B cell (primary cell): ENCODE data around the gene GABRR1. TPM values are rescaled to one million over a fixed set of nuclear protein-coding genes. Genes with fewer than 3 reads are reported as not detected.
"Not testable (repeated sequence)": the region's sequence is repeated elsewhere in the genome, so short reads cannot be mapped to it uniquely, and the experiment has no call there.

Experiments
- ATAC-seq: fragments of 200-7000 bp; cut with Tn5 transposase; one replicate; pipeline ENCODE4 v1.10.0; 2021; ENCODE audit warnings: low read depth, mild to moderate bottlenecking, moderate number of reproducible peaks, moderate library complexity
- CTCF ChIA-PET: fragments of 350-600 bp; sonication (Branson Sonifier 250); formaldehyde crosslinking; loops from one replicate; lab custom pipeline; 2021; ENCODE audit warnings: antibody characterized with exemption, inconsistent platforms; lab: Charles Lee
- POLR2A ChIA-PET: fragments of 350-600 bp; sonication (Branson Sonifier 250); formaldehyde crosslinking; loops from one replicate; lab custom pipeline; 2021; ENCODE audit warnings: antibody characterized with exemption; lab: Charles Lee
- DNase-seq: peaks from one replicate; pipeline ENCODE4 v3.0.0; 2013
- H2AFZ ChIP-seq: 2 replicates; pipeline ENCODE4 v1.6.1; 2012; ENCODE audit warnings: mild to moderate bottlenecking, low read depth, low read length; ENCODE audit not compliant: insufficient read depth, poor library complexity, severe bottlenecking
- H3K27ac ChIP-seq, 2 donors: 1 replicate in 1 of 2; 2 replicates in 1 of 2; pipeline ENCODE4 v1.5.1; 2012 to 2013; ENCODE audit warnings: low read length in 2 of 2, mild to moderate bottlenecking in 2 of 2, moderate library complexity in 1 of 2
- H3K27me3 ChIP-seq, 4 experiments: fragments of 200-600 bp in 1 of 4; sonication (generic) in 1 of 4; replicated peaks in 1 of 4; 1 replicate in 2 of 4; 2 replicates in 2 of 4; pipeline versions ENCODE4 v1.6.1 to v1.7.0; 2013 to 2016; ENCODE audit warnings: low read length in 3 of 4, mild to moderate bottlenecking in 2 of 4, mixed read lengths in 1 of 4, moderate library complexity in 1 of 4; ENCODE audit not compliant: insufficient read depth in 4 of 4, control insufficient read depth in 3 of 4; ENCODE audit errors: control extremely low read depth in 1 of 4
- H3K36me3 ChIP-seq, 2 experiments: replicated peaks in 1 of 2; 1 replicate in 1 of 2; 2 replicates in 1 of 2; pipeline versions ENCODE4 v1.6.1 to v1.7.1; 2013; ENCODE audit warnings: low read length in 1 of 2; ENCODE audit not compliant: insufficient read depth in 2 of 2, control insufficient read depth in 1 of 2; ENCODE audit errors: control extremely low read depth in 1 of 2, extremely low read depth in 1 of 2
- H3K4me1 ChIP-seq, 2 donors: fragments of 200-600 bp in 1 of 2; sonication (generic) in 1 of 2; 1 replicate in 1 of 2; 2 replicates in 1 of 2; pipeline versions ENCODE4 v1.5.1 to v1.6.1; 2013 to 2017; ENCODE audit warnings: low read length in 2 of 2; ENCODE audit not compliant: control insufficient read depth in 2 of 2, insufficient read depth in 2 of 2
- H3K4me2 ChIP-seq: replicated peaks from 2 replicates; pipeline ENCODE3; 2012; ENCODE audit warnings: mild to moderate bottlenecking, low read depth, low read length; ENCODE audit not compliant: poor library complexity, severe bottlenecking
- H3K4me3 ChIP-seq, 5 experiments: fragments of 200-600 bp in 1 of 5; sonication (generic) in 1 of 5; 1 replicate in 3 of 5; 2 replicates in 2 of 5; pipeline versions ENCODE4 v1.5.1 to v1.7.0; 2011 to 2016; ENCODE audit warnings: low read length in 4 of 5, mild to moderate bottlenecking in 4 of 5, low read depth in 2 of 5, control low read depth in 1 of 5, moderate library complexity in 1 of 5; ENCODE audit not compliant: insufficient read depth in 1 of 5; ENCODE audit errors: control extremely low read depth in 1 of 5, extremely low read depth in 1 of 5
- H3K79me2 ChIP-seq: fragments of 200-600 bp; sonication (generic); one replicate; pipeline ENCODE4 v1.6.0; 2016; ENCODE audit warnings: low read length; ENCODE audit not compliant: control insufficient read depth, insufficient read depth
- H3K9ac ChIP-seq: fragments of 200-600 bp; sonication (generic); 2 replicates; pipeline ENCODE4 v1.6.1; 2017; ENCODE audit warnings: mild to moderate bottlenecking, low read length, moderate library complexity
- H3K9me3 ChIP-seq, 3 donors: one replicate each; pipeline versions ENCODE4 v1.6.1 to v1.7.1; 2013; ENCODE audit warnings: low read length in 2 of 3; ENCODE audit not compliant: control insufficient read depth in 2 of 3, insufficient read depth in 1 of 3; ENCODE audit errors: control extremely low read depth in 1 of 3
- H4K20me1 ChIP-seq: 2 replicates; pipeline ENCODE4 v1.6.0; 2012; ENCODE audit warnings: mild to moderate bottlenecking, low read length; ENCODE audit not compliant: insufficient read depth, control insufficient read depth, poor library complexity, severe bottlenecking
- H3K27ac Mint-ChIP-seq: one replicate; pipeline ENCODE4 v1.8.0; 2021; ENCODE audit warnings: mixed read lengths
- H3K27me3 Mint-ChIP-seq: one replicate; pipeline ENCODE4 v1.8.0; 2021; ENCODE audit warnings: mixed read lengths
- H3K4me1 Mint-ChIP-seq: one replicate; pipeline ENCODE4 v1.8.0; 2021; ENCODE audit warnings: mixed read lengths
- H3K4me3 Mint-ChIP-seq: one replicate; pipeline ENCODE4 v1.8.0; 2021; ENCODE audit warnings: mixed read lengths
- H3K9me3 Mint-ChIP-seq: one replicate; pipeline ENCODE4 v1.8.0; 2022; ENCODE audit warnings: mixed read lengths; ENCODE audit not compliant: insufficient read depth
- CTCF ChIP-seq: fragments of 200-600 bp; IDR thresholded peaks from one replicate; pipeline ENCODE4 v1.8.0; 2022; ENCODE audit warnings: antibody characterized with exemption, mild to moderate bottlenecking
- EZH2 ChIP-seq: IDR thresholded peaks from 2 replicates; pipeline ENCODE4 v1.6.1; 2012; ENCODE audit warnings: borderline replicate concordance, low read depth, mild to moderate bottlenecking, moderate library complexity, low read length; ENCODE audit not compliant: insufficient read depth, poor library complexity, severe bottlenecking
- whole genome bisulfite sequencing: methylation state at CpG from one replicate; pipeline ENCODE4 v1.1.5; 2013; ENCODE audit warnings: missing lambda C conversion rate; ENCODE audit not compliant: insufficient coverage; 5-methylcytosine and 5-hydroxymethylcytosine counted together
- intact Hi-C: fragments of 100-400 bp; cut with micrococcal nuclease; formaldehyde crosslinking; loops from one replicate; pipeline ENCODE4 v1.10.0; 2022
- polyA plus RNA-seq: library from polyadenylated mRNA; depleted of rRNA; stranded (reverse); fragments of >200 nt; gene quantifications from 2 replicates; pipeline ENCODE4 v1.2.3, GENCODE V29; 2012
- total RNA-seq, 2 donors: library from RNA; stranded (reverse); fragments of 120-200 nt in 1 of 2; gene quantifications; 1 replicate in 1 of 2; 2 replicates in 1 of 2; pipeline versions ENCODE4 v1.2.3 to v1.2.4, GENCODE V29; 2013 to 2022

The GABRR1 gene
- total and polyA plus RNA-seq, 2 donors (not counting 1 experiment from before 2014, with no cell fraction given), result not detected

- ATAC-seq (no peak), DNase-seq (no peak)
- Mint-ChIP-seq H3K27ac (no peak overlapping the region), H3K4me3 (no peak overlapping the region), H3K27me3 (peaks cover 47% of the 10 kb centered on the region), H3K9me3 (peaks cover 4% of the 10 kb centered on the region), H3K4me1 (peaks cover 16% of the 10 kb centered on the region)
- Histone ChIP-seq H3K36me3 (no peaks in the 10 kb centered on the region), H3K9me3 (peaks cover 0 to 17% (median 0%) of the 10 kb centered on the region in 3 donors), H2AFZ (no peak overlapping the region), H3K79me2 (no peaks in the 10 kb centered on the region), H3K4me1 (peaks cover 7 to 8% of the 10 kb centered on the region in 2 donors), H3K27ac (no peak overlapping the region), H4K20me1 (no peaks in the 10 kb centered on the region), H3K27me3 (peaks cover 0 to 13% (median 2%) of the 10 kb centered on the region in 4 experiments), H3K9ac (no peak overlapping the region), H3K4me2 (no peak overlapping the region), H3K4me3 (no peak overlapping the region)
- intact Hi-C loops, result no loop called here
- POLR2A ChIA-PET, result no interaction called here
- CTCF ChIA-PET, result no interaction called here
- no peak for TF ChIP-seq EZH2
- TF ChIP-seq CTCF, result no peak
Measured at GRCh38 chr6:89237158-89237557, 20.0 kb upstream of the GABRR1 start.

GRCh38 chr6:89233605-89234004, 16.4 kb upstream of the GABRR1 start:
- H2AFZ ChIP-seq, H3K9ac ChIP-seq, H3K4me2 ChIP-seq, H3K36me3 ChIP-seq, H3K4me1 Mint-ChIP-seq, intact Hi-C loops, H3K4me1 ChIP-seq, H3K79me2 ChIP-seq, POLR2A ChIA-PET, H3K9me3 Mint-ChIP-seq, H3K27ac Mint-ChIP-seq, H4K20me1 ChIP-seq, CTCF ChIA-PET, H3K27ac ChIP-seq, DNase-seq, ATAC-seq: not testable (repeated sequence)
- Mint-ChIP-seq H3K27me3 (peaks cover 49% of the 10 kb centered on the region), H3K4me3 (peak overlapping the region; percentile 77)
- 43% methylated on average over 13 of the region's 15 CpGs for WGBS
- H3K27me3 ChIP-seq, result peaks cover 0 to 13% (median 2%) of the 10 kb centered on the region in 4 experiments
- peaks cover 0 to 17% (median 0%) of the 10 kb centered on the region in 3 donors for H3K9me3 ChIP-seq
- peak overlapping the region in 2 of 5 experiments; percentile 7 to 15 for H3K4me3 ChIP-seq
